AG08395 (cell line): Measurements from ENCODE around the gene AHCYL1.

ENCODE experiments used
- DNase-seq: peaks from one replicate; pipeline ENCODE4 v3.0.0; 2012; ENCODE audit warnings: mixed read lengths, low spot score

Gene AHCYL1

DNA sequence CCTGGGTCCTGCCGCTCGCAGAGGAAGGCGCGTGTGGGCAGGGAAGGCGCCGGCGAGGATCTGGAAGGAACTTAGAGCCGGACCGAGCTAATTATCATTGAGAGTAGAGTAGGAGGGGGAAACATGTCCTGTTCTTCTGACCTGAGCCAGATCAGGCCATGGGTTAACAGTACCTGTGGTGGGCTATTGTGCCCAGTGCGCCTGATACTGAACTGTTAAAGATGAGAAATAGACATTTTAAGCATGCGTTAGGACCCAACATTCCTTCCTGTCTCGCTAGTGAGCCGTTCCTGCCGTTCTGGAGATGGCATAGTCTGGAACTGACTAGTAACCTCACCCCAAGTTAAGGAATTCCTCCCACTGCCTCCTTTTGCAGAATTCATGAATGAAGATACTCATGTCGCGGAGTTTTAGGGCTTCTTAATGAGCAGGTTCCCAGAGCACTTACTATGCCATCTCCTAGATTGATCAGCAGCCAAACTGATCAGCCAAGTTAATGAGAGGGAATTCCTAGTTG lies 50.7 kb downstream of the AHCYL1 start:
- DNase-seq = peak; percentile 36

DNA sequence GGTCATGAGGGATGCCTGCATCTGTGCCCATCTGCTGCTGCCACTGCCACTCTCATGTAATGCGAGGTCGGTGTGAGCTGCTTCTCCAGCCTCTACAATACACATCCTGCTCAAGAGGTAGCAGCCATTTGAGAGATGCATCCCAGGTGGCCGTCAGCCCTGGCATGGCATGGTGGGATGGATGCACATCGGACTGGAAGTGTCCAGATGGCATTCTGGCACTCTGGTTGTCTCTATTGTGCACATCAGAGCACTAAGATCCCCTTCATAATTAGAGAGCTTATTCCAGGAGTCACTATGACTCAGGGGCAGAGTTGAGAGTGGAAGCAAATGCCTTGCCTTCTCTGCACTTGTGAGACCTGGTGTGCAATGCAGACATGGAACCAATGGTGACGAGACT lies 53.7 kb downstream of the AHCYL1 start:
- no peak for DNase-seq

DNA sequence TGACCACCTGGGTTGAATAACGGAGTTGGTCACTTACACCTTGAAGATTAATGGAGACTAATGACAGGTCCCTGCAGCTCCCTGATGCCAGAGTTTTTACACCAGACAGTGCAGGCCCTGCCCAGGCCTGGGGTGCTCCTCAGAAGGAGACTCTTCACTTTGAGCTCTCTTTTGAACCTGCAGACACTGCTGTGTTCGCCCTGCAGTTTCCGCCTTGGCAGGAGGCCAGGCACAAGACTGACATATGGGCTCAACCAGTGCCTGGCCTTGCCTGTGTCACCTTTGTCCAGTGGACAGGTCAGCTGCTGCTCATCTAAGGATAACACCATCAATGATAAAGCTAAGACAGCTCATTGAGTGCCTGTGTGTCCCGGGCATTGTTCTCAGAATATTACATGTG lies 55.1 kb downstream of the AHCYL1 start:
- DNase-seq = no peak

DNA sequence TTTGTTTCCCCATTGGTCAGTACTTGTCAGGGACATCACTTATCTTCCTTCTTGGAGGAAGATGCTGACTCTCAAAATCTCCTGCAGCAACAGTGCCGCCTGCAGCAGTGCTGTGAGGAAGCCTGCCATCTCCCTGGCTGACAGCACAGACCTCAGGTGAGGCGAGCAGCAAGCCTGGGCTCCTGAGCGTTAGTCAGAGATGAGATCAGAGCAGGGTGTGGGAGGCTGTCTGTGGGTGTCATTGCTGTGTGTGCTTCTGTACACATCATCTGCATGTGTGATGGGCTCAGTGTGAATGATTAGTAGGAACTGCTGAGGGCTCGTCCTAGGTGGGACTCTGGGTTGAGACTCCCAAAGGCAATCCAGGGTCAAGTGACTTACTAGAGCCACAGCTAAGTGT lies 56.0 kb downstream of the AHCYL1 start:
- no peak for DNase-seq

DNA sequence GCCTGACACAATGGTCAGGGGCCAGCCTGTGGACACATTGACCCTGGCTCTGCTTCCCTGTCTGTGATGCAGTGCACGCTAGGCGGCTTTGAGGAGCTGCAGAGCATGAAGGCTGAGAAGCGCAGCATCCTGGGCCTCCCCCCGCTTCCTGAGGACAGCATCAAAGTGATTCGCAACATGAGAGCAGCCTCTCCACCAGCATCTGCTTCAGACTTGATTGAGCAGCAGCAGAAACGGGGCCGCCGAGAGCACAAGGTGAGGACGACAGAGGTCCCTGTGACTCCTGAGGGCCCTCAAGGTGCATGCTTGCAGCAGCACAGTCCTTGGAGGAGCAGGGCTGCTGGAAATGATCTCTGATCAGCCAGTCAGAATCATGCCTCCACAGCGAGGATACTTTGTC lies 58.5 kb downstream of the AHCYL1 start:
- no peak for DNase-seq

DNA sequence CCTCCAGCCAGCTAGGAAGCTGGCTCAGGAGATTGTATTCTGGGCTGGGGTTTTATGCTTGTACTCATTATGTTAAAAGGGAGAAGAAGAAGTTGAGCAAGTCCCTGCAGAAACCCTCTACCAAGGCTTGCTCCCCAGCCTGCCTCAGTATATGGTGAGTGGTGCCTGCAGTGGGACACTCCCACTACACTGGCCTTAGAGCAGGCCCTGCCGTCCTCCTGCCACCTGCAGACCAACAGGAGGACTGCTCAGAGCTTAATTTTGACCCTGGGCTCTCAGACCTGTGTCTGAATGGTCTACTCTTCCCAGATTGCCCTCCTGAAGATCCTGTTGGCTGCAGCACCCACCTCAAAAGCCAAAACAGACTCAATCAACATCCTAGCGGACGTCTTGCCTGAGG lies 62.9 kb downstream of the AHCYL1 start:
- no peak for DNase-seq

DNA sequence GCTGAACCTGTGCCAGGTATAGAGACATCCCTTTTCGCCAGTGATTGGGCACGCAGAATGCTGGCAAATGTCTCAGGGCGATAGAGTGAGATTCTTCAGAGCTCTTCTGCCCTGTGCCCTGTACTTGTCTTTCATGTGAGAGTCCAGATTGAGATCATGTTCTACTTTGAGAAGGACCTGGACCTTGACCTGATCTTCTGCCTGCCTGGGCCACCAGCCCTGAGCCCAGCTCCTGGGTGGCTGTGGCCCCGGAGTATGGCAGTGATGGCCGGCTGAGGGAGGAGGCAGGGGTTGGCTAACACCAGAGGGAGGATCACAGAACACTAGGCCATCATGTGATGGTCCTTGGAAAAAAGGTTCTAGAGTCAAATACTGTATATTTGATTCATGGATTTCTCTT lies 63.7 kb downstream of the AHCYL1 start:
- no peak for DNase-seq

DNA sequence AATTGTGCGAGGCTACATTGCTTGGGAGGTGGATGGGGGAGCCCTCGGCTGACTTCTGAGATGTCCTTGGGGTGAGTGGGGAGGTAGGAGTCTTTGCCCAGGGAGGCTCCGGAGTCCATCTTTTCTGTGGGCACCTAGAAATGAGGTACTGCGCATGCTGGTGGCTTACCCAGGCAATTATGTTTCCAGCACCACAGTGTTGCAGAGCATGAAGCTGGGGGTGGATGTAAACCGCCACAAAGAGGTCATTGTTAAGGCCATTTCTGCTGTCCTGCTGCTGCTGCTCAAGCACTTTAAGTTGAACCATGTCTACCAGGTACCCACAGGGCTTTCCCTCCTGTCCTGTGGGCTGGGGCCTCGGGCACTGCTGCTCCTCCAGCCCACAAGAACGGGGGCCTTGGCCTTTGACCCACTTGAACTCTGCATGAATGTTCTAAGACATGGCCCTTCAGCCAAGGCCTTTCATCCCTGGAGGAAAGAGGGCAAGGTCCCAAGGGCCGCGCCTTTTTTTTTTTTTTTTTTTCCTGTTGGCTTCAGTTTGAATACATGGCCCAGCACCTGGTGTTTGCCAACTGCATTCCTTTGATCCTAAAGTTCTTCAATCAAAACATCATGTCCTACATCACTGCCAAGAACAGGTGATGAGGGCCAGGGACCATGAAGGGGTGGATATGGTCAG lies 64.5 kb downstream of the AHCYL1 start:
- DNase-seq = no peak

DNA sequence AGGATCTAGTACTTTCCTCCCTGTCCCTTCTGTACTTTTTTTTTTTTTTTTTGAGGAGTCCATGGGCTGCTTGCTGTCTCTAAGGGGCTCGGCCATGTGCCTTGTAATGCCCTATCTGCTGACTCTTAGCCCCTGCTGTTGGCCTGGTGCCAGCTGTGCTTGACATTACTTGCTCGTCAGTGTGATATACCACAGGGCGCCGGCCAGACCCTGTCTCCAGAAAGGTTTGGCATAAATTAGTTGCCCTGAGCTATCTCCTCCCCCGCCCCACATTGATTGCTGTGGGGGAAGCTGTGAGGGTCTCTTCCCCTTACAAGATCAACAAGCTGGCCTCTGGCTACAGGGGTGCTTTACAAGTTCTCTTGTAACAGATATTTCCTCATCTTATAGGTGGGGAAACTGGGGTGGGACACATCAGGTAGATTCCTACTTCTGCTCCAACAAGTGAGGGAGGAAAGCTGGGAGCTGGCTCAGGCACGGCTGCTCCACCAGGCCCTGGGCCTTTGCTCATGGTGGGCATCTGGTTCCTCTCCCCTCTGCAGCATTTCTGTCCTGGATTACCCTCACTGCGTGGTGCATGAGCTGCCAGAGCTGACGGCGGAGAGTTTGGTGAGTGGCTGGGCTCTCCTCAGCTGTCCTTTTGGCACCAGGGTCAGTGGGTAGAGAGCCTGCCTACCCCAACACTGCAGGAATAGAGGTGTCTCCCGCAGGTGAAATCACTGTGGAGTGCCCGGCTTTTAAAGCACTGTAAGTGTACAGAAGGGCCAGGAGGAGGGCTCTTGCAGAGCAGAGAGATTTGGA lies 65.4 kb downstream of the AHCYL1 start:
- DNase-seq = no peak

DNA sequence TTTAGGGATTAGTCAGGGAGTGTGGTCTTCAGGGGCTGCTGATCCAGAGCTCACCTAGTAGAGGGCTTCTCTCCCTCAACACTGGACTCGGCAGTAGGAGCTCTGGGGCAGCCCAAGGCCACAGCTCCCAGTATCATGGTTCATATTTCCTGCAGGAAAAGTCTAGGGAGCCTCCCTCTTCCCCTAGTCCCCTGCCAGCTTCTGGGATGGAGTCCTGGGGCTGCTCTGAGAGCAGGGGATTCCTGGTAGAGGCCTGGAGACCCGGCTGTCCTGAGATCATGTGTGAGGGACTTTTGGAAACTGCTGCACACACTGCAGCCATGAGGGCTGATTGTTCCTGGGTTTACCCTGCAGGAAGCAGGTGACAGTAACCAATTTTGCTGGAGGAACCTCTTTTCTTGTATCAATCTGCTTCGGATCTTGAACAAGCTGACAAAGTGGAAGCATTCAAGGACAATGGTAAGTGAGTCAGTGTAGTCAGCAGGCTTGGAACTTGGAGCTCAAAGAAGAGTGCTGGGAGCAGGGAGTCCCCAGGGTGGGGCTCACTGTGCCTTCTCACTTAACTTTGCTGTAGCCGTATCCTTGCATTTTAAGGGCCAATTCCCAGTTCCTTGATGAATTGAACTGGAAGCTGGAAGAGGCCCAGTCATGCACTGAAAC lies 66.2 kb downstream of the AHCYL1 start:
- DNase-seq = peak; percentile 42

DNA sequence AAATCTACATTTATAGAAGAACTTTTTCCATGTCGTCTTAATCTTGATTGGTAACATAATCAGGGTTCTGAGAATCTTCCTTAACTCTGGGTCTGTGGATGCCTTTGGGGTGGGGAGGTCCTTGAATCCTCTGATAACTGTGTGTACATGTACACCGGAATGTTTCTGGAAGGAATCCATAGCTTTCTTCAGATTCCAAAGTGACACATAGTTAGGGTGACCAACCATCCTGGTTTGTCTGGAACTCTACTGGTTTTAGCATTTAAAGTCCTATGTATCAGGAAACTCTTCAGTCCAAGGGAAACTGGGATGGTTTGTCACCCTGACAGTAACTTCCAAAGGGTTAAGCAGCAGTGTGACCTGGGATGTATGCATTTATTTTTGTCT lies 66.7 kb downstream of the AHCYL1 start:
- DNase-seq = peak; percentile 59

DNA sequence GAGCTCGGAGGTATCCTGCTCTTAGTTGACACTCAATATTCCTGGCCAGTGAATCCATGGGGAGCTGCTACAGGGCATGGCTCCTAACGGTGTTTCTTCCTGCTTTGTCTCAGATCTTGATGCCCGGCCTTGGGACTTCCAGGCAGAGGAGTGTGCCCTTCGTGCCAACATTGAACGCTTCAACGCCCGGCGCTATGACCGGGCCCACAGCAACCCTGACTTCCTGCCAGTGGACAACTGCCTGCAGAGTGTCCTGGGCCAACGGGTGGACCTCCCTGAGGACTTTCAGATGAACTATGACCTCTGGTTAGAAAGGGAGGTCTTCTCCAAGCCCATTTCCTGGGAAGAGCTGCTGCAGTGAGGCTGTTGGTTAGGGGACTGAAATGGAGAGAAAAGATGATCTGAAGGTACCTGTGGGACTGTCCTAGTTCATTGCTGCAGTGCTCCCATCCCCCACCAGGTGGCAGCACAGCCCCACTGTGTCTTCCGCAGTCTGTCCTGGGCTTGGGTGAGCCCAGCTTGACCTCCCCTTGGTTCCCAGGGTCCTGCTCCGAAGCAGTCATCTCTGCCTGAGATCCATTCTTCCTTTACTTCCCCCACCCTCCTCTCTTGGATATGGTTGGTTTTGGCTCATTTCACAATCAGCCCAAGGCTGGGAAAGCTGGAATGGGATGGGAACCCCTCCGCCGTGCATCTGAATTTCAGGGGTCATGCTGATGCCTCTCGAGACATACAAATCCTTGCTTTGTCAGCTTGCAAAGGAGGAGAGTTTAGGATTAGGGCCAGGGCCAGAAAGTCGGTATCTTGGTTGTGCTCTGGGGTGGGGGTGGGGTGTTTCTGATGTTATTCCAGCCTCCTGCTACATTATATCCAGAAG lies 69.2 kb downstream of the AHCYL1 start:
- DNase-seq = peak; percentile 71

DNA sequence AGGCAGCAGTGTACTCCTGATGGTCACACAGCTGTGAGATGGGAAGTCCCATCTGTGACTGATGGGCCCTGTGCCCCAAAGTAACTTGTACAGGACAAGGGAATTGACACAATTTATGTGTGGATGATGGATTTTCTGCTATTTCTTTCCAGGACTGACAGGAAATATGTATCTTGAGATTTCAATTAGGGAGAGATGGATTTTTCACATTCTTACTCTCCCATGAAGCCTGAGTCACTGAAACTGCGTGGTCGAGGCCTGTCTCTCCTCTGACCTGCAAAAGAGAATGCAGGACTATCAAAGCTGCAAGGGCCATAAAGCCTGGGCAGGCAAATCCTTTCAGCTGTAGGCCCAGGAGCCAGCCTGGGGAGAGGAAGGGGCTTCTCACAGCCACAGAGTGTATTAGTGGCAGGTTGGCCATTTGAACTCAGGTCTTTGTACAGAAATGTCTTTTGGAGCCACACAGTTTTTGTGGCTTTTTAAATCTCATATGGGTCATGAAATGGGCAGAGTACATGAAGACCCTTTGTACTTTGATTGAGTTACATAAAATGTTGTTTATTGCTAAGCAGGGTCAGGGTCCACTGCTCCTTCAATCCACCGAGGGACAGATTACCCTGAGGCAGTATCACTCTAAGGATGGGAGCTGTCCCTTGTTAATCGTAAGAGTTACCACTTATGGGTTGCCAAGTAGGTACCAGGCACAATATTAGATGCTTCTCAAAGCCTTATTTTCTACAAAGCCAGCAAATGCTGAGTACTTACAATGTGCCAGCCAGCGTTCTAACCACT lies 71.1 kb downstream of the AHCYL1 start:
- peak; percentile 52 for DNase-seq

DNA sequence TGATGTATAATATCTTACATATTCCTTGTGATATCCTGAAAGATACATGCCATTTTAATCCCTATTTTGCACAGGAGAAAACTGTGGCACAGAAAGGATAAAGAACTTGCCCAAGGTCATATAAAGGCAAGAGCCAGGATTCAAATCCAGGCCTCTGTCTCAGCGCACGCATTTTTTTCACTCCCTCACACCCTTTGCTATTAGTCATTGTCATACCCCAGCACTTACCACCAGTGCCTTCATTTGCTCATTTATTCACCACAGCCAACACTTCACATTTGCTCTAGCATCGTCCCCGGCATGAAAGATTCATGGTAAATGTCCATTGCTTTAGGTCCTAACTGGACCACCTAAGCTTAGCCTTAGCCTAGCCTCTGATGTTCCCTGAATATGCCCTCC lies 71.7 kb downstream of the AHCYL1 start:
- DNase-seq = no peak

DNA sequence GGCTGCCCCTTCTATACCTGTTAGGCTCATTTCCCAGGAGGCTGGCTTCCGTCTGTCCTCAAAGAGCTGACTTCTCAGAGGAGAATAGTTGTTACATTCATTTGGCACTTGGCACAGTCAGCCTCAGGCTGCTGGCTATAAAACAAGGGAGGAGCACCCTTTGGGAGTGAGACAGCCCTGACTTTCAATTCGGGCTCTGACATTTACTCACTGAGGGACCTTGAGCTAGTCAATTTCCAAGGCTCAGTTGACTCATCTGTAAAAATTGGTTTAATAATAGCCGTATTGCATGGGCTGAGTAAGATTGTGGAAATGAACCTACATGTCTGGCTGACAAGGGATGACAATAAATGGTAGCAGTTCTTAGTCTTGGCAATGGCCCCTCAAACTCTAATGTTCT lies 72.2 kb downstream of the AHCYL1 start:
- DNase-seq = peak; percentile 85

DNA sequence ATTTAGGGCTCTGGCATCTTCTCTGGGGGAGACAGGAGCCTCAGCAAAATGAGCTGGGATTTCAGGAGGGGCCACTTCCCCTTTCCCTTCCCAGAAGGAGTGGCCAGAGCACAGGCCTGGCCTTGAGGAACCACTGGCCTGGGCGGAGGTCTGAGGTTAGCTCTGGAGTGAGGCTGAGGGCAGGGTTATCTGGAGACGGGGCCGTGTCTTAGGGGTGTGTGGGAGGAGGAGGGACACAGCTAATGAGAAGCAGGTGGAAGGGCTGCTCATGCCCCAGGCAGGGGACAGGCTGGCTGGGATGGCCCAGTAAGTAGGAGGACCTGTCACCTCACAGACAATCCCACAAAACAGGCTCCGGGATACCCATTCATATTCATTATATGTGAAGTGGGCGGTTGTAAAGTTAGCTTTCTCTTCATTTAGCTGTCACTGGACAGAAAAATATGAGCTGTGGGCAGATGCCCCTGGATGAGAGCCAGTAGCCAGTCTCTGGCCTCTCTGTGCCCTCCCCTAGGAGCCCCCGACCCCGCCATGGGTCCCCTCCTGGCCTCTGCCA lies 73.5 kb downstream of the AHCYL1 start:
- no peak for DNase-seq

DNA sequence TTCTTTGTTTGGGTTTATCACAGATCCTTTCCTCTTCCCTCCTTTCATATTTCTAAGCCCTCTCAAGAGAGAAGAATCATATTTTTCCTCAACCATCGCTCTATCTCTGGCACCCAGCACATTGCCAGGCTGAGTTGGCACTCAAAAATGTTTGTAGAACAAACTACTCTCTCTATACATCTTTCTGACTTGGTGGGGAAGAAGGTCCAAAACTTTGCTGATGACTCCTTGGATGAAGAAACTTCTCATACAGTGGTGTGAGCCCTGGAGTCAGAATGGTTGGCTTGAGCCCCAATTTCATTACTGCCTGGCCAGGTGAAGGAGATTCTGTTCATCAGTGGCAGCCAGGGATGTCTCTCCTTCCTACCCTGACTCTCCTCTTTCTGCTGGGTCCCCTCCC lies 74.0 kb downstream of the AHCYL1 start:
- peak; percentile 1 for DNase-seq

DNA sequence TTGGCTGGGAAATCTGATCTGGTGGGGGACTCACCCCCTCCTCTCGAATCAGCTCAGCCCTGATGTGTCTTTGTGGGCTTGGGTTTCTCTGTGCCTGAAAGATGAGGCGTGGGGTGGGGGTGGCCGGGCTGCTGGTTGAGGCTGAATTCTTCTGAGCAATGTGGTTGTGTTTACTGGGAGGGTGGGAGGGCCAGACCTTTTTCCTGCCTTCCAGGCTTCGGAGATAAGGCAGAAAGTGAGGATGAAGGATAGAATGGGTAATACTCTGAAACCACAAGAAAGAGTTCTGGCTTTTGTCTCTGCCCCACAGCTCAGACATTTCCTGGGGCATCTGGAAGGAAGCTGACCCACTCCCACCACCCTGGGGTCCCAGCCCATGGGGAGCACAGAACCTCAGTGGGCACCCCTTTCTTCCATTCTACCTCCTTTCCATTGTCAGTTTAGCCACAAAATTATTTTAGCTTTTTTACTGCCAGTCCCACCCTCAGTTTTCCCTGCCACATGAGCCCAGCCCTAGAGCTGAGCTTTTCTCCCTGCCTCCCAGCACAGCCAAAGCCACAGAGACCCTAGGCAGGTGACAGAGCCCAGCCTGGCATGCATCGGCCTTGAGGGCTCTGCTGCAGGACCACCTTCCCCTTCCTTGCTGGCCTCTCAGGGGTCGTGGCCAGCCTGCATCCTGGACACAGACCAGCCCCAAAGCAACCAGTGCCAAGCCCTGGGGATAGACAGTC lies 74.7 kb downstream of the AHCYL1 start:
- no peak for DNase-seq

DNA sequence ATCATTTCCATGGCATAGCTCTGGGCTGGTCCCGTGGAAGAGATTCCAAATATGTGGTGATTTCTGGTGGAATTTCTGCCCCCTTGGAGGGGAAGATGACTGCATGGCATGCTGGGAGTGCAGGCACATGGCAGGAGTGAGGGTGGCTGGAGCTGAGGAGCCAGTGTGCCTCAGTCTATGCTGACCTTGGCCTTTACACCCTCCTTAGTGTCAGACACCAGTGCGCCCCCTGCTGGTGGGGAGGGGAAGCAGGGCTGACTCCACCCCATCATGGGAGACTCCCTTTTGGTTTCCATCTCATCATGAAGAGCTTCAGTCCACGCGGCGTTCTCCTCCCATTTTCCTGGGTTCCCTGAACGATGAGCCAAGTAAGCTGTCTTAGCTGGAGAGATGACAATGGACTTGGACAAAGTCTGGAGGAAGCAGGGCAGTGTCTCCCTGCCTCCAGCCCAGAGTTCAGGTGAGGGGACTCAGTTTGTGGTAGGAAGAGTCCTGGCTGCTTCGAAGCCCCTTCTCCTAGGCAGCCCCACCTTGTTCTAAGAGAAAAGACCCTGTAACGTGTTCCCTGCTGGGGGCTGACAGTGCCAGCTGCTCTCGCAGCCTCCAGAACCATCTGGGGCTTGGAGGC lies 75.6 kb downstream of the AHCYL1 start:
- DNase-seq = no peak

DNA sequence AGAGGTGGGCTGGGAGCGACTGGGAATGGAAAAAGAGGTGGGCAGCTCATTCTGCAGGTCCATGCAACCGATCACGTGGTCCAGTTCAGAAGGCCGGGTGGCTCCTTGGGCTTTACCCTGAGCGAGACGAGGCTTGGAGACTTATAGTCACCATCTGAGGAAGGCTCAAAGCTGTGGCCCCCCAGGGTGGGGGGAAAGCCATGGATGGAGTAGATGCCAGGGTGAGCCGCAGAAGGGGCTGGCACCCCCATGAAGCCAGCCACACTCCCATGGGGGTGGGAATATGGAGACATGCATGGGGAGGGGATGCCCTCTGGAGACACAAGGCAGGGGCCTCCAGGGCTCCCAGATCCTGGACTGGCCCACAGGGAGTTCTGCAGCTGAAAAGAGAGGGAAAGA lies 76.1 kb downstream of the AHCYL1 start:
- no peak for DNase-seq
